ENCODE results near the gene PAK1. TPM values are rescaled to one million over a fixed set of nuclear protein-coding genes. Genes with fewer than 3 reads are reported as not detected.

The PAK1 gene
- total and polyA plus RNA-seq, 9 of the 15 experiments (the other 6 are each of a cell fraction or from before 2014, with no cell fraction given) = 0.52 to 11.7 (median 1.9) TPM

GRCh38 chr11:77473801-77474683 is at the start of gene PAK1 (continued):
- TF ChIP-seq PHTF2 (CRISPR knock-in tag; IDR thresholded peaks at IDR 0.05) (no peak), BHLHE40 (IDR thresholded peaks at IDR 0.05; ENCODE audit: low read length) (peak; percentile 69), CBX5 (IDR thresholded peaks at IDR 0.05; ENCODE audit: borderline replicate concordance, low read depth) (no peak), ZNF707 (CRISPR knock-in tag; conservative IDR thresholded peaks at IDR 0.05) (no peak), PTBP1 (IDR thresholded peaks at IDR 0.05; ENCODE audit: low read depth, low read length) (no peak), ELF1 (tag; IDR thresholded peaks at IDR 0.05) (0 out of 2 replicates have a peak, but pooled peaks have one; percentile 33), CXXC5 (CRISPR knock-in tag; IDR thresholded peaks at IDR 0.05) (peak; percentile 94), OTX1 (CRISPR knock-in tag; IDR thresholded peaks at IDR 0.05) (no peak), ESRRA (IDR thresholded peaks at IDR 0.05; ENCODE audit: borderline replicate concordance, low read depth) (peak; percentile 85), CAMTA2 (CRISPR knock-in tag; conservative IDR thresholded peaks at IDR 0.05) (no peak), ZNF280B (CRISPR knock-in tag; IDR thresholded peaks at IDR 0.05) (no peak), MAZ (CRISPR knock-in tag; conservative IDR thresholded peaks at IDR 0.05 in 1 of 2, IDR thresholded peaks at IDR 0.05 in 1 of 2) (peak; percentile 82 to 89), DPF2 (IDR thresholded peaks at IDR 0.05) (no peak), RBFOX2 (IDR thresholded peaks at IDR 0.05; ENCODE audit: low read depth, low read length) (peak; percentile 61), RAD21 (CRISPR knock-in tag; conservative IDR thresholded peaks at IDR 0.05 in 1 of 2, IDR thresholded peaks at IDR 0.05 in 1 of 2) (peak in 1 of 2 experiments; percentile 26; a peak in 1 of 4 replicates), RBM39 (optimal IDR thresholded peaks at IDR 0.05; ENCODE audit: low read depth, low read length) (no peak), ETV5 (CRISPR knock-in tag; IDR thresholded peaks at IDR 0.05; ENCODE audit: low read depth) (no peak), U2AF2 (optimal IDR thresholded peaks at IDR 0.05; ENCODE audit: low read depth, low read length) (no peak), TCF7 (IDR thresholded peaks at IDR 0.05; ENCODE audit: borderline replicate concordance) (no peak), RB1 (IDR thresholded peaks at IDR 0.05; ENCODE audit: low read depth) (peak; percentile 90; the same call in 1 of the 2 replicates), ZBTB17 (CRISPR knock-in tag; IDR thresholded peaks at IDR 0.05) (peak; percentile 61; the same call in 1 of the 2 replicates), ZNF212 (CRISPR knock-in tag; IDR thresholded peaks at IDR 0.05) (no peak), KDM2B (CRISPR knock-in tag; IDR thresholded peaks at IDR 0.05) (no peak)
- TF ChIP-seq, protein P1, sequence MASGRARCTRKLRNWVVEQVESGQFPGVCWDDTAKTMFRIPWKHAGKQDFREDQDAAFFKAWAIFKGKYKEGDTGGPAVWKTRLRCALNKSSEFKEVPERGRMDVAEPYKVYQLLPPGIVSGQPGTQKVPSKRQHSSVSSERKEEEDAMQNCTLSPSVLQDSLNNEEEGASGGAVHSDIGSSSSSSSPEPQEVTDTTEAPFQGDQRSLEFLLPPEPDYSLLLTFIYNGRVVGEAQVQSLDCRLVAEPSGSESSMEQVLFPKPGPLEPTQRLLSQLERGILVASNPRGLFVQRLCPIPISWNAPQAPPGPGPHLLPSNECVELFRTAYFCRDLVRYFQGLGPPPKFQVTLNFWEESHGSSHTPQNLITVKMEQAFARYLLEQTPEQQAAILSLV (tag; IDR thresholded peaks at IDR 0.05) = peak; percentile 68
- TF ChIP-seq, protein P2, sequence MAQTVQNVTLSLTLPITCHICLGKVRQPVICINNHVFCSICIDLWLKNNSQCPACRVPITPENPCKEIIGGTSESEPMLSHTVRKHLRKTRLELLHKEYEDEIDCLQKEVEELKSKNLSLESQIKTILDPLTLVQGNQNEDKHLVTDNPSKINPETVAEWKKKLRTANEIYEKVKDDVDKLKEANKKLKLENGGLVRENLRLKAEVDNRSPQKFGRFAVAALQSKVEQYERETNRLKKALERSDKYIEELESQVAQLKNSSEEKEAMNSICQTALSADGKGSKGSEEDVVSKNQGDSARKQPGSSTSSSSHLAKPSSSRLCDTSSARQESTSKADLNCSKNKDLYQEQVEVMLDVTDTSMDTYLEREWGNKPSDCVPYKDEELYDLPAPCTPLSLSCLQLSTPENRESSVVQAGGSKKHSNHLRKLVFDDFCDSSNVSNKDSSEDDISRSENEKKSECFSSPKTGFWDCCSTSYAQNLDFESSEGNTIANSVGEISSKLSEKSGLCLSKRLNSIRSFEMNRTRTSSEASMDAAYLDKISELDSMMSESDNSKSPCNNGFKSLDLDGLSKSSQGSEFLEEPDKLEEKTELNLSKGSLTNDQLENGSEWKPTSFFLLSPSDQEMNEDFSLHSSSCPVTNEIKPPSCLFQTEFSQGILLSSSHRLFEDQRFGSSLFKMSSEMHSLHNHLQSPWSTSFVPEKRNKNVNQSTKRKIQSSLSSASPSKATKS (CRISPR knock-in tag; IDR thresholded peaks at IDR 0.05) = no peak
